Measurements from ENCODE around the gene EVC.

DNA sequence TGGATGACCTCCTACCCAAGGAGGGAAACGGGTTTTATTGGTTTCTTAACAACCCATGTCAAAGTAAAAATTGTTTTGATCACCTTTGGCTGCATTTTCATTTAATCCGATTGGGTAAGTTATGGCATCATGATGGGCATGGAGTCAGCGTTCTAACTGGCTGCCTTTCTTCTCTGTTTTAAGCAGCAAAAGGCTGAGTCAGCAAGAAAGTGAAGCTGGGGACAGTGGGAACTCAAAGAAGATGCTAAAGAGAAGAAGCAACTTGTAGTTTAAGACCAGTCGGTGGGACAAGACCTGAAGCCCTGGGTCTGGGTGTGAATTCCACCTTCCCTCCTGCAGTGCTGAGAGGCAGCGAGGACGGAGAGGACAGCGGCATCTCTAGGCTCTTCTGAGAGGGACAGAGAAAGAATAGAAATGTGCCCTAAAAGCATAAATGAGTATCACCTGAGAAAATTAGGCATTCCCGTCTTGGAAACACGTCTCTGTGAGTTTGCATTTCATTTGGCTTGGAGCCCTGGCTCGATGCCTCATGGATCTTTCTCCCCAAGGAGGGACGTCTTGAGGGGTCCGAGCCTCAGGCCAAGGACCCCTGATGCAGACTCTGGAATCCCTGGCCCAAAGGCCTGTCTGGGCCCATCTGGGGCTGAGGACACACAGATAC lies 99.9 kb downstream of the EVC start:
- TF ChIP-seq, protein P1, sequence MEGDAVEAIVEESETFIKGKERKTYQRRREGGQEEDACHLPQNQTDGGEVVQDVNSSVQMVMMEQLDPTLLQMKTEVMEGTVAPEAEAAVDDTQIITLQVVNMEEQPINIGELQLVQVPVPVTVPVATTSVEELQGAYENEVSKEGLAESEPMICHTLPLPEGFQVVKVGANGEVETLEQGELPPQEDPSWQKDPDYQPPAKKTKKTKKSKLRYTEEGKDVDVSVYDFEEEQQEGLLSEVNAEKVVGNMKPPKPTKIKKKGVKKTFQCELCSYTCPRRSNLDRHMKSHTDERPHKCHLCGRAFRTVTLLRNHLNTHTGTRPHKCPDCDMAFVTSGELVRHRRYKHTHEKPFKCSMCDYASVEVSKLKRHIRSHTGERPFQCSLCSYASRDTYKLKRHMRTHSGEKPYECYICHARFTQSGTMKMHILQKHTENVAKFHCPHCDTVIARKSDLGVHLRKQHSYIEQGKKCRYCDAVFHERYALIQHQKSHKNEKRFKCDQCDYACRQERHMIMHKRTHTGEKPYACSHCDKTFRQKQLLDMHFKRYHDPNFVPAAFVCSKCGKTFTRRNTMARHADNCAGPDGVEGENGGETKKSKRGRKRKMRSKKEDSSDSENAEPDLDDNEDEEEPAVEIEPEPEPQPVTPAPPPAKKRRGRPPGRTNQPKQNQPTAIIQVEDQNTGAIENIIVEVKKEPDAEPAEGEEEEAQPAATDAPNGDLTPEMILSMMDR (conservative IDR thresholded peaks at IDR 0.05; ENCODE audit: low read depth, low read length) = no peak
- no peak for TF ChIP-seq EZH2 (IDR thresholded peaks at IDR 0.05; ENCODE audit: borderline replicate concordance, low read depth, low read length, poor library complexity, severe bottlenecking)
